HuH-7.5 (cell line): Measurements from ENCODE around the gene MED8.

Experiments used
- DNase-seq: peaks from one replicate; pipeline ENCODE4 v3.0.0; 2011; ENCODE audit warnings: low spot score

Gene MED8, protein sequence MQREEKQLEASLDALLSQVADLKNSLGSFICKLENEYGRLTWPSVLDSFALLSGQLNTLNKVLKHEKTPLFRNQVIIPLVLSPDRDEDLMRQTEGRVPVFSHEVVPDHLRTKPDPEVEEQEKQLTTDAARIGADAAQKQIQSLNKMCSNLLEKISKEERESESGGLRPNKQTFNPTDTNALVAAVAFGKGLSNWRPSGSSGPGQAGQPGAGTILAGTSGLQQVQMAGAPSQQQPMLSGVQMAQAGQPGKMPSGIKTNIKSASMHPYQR

DNA sequence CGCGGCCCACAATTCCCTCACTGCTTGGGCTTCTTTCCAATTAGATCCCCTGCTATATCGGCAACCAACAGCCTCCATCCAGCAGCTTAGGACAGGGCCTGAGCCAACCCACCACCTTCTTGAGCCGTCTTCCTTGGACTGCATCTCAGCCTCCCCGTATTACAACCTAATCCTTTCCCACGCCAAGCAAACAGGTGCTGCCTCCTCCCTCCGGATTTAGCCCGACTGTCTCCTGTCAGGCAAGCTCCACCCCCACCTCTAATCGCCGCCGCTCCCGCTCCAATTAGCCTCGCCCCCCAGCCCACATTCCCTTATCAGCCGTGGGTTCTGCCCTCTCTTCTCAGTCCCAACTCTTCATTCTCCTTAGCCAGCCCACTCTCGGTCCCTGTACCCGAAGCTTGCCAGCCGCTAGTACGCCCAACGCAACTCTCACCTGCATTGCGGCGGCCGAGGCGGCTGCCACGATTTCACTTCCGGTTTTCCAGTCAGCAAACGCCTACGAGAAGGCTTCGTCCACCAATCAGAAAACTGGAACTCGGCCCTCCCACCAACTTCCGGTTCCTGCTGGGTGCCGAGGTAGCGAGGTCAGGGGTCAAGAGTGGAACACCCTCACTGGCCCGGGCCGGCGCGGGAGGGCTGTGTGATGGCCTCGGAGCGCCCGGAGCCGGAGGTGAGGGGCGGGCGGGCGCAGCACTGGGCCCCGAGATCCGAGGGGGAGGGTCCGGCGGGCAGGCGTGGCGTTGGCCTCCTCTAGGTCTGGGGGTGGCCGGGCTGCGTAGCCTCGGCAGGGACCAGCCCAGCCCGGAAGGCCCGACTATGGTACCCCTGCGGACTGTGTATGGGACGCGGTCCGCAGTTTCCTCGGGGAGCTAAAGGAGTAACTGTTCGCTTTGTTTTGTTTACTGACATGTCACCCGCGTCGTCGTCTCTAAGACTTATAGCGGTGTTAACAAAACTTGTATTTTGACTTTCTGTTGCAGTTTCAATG, at the start of gene MED8, which contains the start of gene SZT2:
Gene MED8, minus strand, starts transcription at position 475 of the 988 bp plus-strand sequence. Its CDS starts 36 bp downstream, at position 439.
Gene SZT2, plus strand, starts transcription at position 574 of the 988 bp plus-strand sequence. Its CDS starts 70 bp downstream, at position 644.
- DNase-seq = peak; percentile 87

- DNase-seq = no peak
Measured at GRCh38 chr1:43438953-43439581, 49.5 kb upstream of the MED8 start.

DNA sequence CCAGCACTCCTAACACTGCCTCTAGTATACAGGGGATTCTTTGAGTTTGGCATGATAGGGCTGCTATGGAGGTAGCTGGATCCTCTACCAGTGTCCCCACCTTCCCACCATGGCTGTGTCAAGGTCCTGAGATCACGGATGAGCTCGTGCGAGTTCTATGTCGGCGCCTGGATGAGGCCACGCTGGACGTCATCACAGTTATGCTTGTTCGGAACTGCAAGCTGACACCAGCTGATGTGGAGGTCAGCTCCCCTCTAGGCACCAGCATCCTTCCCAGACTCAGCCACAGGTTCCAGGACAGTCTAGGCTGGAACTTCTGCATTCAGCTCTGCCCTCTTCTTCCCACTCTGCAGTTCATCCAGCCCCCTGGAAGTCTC, 49.0 kb upstream of the MED8 start:
- DNase-seq = no peak

- no peak for DNase-seq
Measured at GRCh38 chr1:43438006-43438405, 48.4 kb upstream of the MED8 start.

DNA sequence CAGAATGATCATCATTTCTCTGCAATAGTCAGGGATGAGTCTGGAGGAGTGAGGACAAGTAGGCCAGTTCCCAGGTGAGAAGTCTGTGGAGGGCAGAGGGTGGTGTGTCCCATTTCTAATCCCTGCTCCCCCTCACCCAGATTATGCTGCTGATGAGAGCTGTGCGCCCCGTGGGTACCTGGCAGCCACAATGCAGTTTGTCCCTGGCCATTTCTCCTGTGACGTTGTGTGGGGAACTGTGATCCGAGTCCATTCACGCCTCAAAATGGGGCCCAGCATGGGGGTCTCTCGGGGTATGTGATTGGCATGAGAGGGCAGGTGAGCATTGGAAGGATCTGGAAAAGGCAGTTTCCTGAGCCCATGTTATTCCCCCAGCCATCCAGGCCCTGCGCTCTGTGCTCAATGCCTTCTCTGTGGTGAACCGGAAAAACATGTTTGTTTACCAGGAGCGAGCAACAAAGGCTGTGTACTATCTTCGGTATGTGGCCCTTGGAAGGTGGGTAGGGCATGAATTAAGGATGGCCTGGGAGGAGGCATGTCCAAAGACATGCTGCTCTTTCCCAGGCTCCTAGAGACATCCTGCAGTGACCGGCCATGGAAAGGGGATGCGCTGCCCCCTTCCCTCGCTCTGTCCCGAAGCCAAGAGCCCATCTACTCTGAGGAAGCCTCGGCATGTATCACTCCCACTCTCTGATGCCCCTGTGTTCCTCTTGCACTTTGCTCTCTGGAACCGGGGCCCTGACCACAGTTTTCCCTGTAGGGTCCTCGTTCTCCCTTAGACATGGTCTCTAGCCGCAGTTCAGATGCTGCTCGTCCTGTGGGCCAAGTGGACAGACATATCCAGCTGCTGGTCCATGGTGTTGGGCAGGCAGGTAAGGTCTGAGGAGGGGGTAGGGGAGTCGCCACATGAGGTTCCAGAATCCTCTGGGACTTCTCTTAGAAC, 47.7 kb upstream of the MED8 start:
- no peak for DNase-seq

- no peak for DNase-seq
Measured at GRCh38 chr1:43436371-43436770, 46.8 kb upstream of the MED8 start.

DNA sequence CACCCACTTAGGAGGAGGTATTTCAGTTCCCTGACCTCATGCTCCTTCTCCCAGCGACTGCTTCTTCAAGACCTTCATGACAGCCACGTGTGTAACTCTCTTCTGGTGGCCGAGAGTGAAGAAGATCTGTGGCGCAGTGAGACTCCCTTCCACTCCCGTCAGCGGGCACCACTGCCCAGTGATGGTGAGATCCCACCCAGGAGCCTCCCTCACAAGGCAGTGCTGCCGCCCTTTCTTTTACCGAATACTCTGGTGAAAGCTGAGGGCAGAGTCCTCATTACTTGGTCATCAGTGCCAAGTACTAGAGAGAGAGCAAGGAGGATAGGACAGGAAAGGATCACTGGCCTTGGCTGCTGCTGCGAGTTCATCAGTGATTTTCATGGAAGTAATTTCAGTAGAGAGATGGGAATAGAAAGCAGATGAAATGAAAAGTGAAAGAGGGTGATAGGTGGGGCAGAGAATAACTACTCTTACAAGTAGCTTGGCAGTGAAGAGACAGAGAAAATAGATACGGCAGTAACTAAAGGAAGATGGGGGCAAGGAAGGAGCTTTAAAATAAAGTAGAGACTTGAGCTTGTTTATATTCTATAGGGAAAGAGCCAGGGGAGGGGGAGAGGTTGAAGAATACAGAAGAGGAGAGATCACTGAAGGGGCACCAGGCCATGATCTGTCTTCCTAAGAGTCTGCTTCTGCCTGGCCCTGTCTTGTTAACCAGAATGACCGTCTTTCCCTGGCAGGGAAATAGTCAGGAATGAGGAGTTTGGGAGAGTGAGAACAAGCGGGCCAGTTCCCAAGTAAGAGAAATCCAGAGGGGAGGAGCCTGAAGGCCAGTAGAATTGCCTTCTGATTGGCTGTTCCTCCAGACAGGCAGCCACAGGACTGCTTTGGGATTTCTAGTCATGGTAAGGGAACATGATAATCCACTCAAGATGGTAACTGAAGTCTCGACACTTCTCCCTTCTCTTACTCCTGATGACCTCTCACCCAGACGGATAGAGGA, 45.8 kb upstream of the MED8 start:
- DNase-seq = no peak

DNA sequence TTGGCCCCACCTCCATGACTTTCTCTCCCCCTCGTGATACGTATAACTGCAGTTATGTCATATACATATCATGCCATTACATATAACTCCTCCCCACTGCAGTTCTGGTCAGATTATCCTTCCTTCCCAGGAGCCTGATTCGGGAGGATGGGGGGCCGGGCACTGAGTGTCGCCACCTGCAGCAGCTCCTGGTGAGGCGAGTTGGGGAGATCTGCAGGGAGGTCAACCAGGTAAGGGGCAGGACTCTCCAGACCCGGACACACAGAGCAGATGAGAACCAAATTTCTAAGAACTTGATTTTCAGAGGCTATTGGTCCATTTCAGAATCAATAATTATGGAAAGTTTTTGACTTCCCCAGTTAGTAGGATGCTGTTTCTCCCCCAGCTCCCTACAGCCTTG, 44.7 kb upstream of the MED8 start:
- no peak for DNase-seq

GRCh38 chr1:43432907-43433306, 43.3 kb upstream of the MED8 start:
- DNase-seq = no peak

DNA sequence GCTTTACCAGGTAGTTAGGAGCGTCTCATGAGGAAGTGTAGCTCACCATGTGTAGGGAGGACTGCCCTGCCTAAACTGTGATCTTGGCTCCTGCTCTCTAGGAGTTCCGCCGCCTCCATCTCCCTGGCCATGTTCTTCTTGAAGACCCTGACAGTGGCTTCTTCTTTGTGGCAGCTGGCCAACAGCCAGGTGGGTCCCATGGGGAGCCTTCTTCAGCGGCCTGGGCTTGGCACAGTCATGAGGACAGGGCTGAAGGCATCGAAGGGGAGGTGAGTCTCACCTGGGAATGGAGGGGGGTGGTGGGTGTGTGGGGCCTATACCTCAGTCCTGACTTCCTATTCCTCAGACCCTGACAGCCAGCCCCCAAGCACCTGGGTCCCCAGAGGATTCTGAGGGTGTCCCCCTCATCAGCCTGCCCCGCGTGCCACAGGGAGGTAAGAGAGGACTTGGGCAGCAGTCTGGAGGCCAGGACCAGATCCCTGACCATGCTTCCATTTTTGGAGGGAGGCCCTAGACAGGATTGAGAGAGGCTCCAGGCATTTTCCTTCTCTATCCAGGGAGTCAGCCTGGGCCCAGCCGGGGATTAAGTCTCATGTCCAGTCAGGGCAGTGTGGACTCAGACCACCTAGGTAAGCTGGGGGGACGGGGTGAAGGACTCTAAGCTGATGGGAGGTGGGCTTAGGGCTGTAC, 42.7 kb upstream of the MED8 start:
- no peak for DNase-seq

DNA sequence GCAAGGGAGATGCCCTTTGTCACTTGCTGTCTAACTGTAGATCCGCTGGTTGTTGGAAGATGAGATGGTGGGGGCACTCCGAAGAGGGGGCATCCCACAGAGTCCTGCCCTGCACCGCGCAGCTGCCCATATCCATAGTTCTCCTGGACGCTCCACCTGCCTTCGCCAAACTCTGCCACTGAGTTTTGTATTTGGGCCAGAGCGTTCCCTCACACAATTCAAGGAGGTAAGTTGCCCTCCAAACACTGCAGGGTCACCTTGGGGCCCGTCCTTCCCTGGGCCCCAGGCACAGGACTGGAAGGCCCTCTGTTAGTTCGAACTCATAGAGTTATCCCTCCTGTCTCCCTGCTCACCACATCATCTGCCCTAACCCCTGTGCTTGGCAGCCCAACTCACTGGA, 42.1 kb upstream of the MED8 start:
- no peak for DNase-seq

DNA sequence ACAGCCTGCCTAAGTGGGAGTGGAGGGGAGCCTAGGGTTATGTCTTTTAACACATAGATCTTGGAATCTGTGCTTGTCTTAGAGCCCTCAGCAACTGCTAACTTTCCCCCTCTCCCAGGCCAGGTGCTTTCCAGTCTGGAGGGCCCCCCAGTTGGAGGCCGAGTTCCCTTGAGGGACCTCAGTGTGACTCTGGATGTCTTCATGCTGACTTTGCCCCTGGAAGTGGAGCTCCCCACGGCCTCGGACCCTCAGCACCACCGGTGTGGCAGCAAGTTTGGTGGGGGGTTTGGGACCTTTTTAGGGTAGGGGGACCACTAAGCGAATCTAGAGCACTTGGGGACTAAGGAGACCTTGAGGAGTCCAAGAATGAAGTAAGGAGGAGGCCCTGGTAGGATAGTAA, 41.2 kb upstream of the MED8 start:
- DNase-seq = no peak

GRCh38 chr1:43427941-43428340, 38.3 kb upstream of the MED8 start:
- DNase-seq = no peak

- no peak for DNase-seq
Measured at GRCh38 chr1:43427524-43427923, 37.9 kb upstream of the MED8 start.

DNA sequence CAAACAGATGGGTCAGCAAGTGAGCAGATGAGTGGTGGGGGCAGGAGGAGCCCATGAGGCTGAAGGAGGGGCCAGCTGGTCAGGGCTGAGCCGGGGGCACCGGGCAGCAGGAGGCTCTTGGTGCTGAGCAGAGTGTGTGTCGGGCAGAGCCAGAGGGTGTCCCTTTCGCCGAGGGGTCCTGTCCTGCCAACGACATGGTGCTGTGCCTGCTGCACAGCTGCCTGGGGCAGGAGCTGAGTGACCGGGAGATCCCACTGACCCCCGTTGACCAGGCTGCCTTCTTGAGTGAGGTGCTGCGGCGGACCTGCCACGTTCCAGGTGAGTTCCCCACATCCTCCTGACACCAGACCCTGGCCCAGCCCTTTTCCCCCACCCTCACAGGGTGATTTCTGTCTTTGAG, 36.6 kb upstream of the MED8 start:
- no peak for DNase-seq

DNA sequence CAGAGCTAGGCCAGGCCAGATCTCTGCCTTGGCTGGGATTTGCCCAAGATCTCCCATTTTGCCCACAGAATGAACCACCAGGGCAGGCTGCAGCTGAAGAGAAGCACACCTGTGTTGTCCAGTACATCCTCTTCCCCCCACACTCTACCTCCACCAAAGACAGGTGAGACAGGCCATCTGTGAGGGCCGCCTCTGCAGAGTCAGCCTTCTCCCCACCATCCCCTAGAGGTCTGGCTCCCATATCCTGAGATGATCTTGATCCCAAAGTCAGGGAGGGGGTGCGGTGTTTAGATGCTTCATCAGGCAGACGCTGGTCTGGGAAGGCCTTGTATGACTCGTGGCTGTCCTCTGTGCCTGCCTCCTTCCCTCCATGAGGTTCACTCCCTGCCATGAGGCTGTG, 35.4 kb upstream of the MED8 start:
- no peak for DNase-seq

GRCh38 chr1:43423672-43424550, 34.3 kb upstream of the MED8 start:
- no peak for DNase-seq

DNA sequence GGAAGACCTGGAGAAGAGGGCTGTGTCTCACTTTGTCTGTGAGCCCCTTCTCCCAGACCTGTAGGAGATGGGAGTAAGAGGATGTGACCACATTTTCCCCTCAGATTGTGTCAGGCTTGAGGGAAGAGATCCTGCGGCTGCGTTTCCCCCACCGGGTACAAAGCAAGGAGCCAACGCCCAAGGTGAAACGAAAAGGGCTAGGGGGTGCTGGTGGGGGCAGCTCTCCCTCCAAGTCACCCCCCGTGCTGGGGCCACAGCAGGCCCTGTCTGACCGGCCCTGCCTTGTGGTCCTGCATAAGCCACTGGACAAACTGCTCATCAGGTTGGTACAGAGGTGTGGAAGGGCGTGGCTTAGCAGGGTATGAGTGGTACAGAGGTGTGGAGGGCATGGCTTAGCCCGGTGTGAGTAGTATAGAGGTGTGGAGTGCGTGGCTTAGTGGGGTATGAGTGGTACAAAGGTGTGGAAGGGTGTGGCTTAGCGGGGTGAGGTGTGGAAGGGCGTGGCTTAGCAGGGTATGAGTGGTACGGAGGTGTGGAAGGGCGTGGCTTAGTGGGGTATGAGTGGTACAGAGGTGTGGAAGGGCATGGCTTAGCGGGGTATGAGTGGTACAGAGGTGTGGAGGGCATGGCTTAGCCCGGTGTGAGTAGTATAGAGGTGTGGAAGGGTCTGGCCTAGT, 33.5 kb upstream of the MED8 start:
- DNase-seq = no peak
